Smooth muscle cell of the brain vasculature (primary cell): ENCODE measurements around the gene TMEM171.

Source experiments
- DNase-seq: peaks from one replicate; pipeline ENCODE4 v3.0.0-alpha.2; 2012; ENCODE audit warnings: low read depth, low spot score

TMEM171 gene

GRCh38 chr5:73151766-73152410 lies 31.5 kb downstream of the TMEM171 start:
- no peak for DNase-seq

DNA sequence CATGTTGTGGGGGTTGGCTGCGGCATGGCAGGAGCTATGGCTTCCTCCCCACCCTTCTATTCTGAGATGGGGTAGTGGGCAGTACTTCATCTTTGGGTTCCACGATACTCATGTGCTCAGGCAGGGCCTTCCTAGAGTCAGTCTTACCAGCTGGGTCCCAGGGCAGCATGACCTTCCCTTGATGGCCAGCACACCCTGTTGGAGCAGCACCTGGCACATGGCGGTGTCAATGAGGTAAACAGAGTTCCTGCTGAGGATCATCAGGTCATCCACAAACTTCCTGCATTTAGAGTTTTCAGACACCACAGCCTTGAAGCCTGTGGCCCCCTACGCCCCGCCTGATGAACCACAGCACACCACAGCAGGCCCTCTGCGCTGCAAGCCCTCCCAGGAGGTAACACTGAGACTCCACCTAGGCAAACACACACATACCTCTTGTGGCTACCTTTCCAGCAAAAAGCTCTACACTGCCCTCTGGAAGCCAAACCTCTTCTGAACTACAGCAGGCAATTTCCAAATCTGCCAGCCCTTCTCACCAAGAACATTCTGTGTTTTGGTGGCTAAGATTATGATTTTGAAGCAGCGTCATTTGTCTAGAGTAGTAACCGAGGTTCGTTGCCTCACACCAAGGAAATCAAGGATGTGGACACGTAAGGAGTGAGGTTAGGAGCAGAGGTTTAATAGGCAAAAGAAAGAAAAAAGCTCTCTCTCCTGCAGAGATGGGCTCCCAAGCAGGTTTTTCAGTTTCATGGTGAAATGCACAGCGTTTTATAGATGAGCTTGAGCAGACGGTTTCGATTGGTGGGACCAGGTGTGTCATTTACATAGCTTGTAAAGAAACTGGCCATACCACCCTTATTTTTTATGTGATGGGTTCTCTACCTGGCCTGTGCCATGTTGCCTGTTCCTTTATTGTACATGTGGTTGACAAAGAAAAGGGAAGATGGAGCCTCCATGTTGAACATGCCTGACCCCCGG lies 32.3 kb downstream of the TMEM171 start:
- no peak for DNase-seq

DNA sequence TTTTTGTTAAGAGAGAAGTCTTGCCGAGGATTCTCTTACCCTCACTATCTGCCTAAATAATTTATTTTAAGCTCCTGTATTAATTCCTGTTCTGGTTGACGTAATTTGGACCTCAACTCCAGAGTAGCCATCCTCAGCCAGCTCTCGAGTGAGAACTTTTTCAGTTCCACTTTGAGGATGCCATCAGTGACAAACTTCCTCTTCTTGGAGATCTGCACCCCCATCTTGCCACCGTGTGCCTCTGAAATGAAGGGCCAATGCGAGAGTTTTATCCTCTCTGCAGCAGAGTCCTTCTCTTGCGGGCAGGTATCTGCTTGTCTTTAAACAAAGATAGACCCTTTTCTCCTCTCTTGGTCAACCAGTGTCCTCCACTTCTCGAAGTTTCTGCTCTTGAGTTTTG lies 33.1 kb downstream of the TMEM171 start:
- DNase-seq = no peak

DNA sequence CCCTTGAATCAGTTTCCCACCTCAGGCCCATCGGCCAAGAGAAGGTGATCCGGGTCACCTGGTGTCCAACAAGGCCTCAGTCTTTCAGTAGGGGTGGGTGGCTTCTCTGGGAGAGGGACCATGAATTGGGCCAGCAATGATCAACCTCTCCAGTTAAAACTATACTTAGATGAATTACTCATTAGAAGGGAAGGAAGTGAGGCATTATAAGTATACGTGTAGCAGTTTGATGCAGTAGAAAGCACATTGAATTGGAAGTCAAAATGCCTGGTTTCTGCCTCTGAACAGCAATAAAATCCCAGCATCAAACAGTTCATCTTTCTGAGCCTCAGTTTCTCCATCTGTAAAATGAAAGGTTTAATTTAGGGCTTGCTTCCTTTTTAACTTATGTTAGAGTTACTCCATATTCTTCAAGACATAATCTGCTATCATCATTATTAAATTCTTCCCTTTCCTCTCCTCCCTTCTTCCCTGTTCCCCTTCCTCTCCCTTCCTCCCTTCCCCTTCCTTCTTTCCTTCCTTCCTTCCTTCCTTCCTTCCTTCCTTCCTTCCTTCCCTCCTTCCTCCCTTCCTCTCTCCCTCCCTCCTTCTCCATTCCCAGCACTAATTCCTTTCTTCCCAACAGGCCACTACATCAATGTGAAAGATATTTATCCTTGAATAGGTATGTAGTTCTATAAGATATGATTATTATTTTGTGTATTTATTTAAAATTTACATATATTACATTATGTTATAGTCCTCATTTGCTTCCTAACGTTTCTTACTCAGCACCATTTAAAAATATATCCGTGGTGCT lies 34.0 kb downstream of the TMEM171 start:
- no peak for DNase-seq

GRCh38 chr5:73155271-73156222 lies 35.2 kb downstream of the TMEM171 start:
- DNase-seq = no peak

DNA sequence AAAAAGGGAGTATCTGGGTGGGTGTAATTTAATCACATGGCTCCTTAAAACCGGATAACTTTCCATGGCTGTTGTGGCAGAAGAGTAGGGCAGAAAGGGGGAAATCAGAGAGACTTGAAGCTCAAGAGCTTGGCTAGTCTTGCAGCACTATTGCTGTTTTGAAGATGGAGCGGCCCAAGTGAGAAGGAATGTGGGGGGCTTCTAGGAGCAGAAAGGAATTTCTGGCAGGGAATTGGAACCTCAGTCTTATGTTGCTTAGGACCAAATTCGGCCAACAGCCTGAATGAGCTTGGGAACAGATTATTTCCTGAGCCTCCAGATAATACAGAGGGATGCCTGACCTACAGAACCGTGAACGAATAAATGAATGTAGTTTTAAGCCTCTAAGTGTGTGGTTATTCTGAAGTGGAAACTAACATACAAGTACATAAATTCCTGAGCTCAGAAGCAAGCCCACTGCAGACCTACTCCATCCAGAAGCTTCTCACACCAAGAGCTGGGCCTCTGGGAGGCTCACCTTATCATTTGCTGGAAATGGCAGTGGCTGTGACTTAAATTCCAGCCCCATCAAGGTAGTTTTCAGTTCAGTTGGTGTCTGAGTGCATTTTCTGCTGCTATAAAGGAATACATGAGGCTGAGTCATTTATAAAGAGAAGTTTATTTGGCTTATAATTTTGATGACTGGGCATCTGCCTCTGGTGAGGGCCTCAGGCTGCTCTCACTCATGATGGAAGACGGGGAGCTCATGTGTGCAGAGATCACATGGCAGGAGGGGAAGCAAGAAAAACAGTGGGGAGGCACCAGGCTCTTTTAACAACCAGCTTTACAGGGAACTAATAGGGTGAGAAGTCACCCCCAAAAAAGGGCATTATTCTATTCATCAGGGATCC lies 37.3 kb downstream of the TMEM171 start:
- no peak for DNase-seq

DNA sequence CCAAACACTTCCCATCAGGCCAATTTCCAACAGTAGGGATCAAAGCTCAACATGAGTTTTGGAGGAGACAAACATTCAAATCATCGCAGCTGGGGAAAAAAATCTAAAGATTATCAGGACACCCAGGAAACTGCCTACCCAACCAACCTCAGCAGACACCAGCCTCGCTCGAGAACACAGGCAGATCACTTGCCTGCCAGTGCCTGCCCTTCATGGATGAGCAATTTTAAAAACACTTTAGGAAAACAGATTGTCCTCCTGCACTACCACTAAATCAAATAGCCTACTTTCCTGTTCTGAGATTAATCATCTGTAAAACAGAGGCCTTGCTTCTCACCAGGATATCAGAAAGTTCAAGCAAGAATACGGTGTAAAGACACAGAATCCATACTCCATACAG lies 37.9 kb downstream of the TMEM171 start:
- no peak for DNase-seq

DNA sequence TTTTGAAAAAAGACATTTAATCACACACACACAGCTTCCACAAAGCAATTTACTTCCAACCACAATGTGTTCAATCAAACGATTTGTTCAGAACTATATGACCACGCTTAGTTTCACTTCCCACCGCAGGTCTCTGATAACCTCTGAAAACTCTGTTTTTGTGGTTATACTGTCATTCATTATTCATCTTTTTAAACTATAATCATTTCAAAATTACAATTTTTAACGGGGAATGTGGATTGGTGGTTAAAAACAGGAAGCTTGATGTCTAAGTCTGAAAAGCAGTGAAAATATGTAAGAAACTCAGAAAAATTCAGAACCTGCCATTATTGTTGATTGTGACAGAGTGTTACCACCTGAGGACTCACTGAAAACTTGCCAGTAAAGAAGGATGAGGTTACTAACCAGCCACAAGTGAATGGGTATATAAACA lies 39.9 kb downstream of the TMEM171 start:
- no peak for DNase-seq

- no peak for DNase-seq
Observed at GRCh38 chr5:73170522-73170921, 50.1 kb downstream of the TMEM171 start.

- no peak for DNase-seq
Observed at GRCh38 chr5:73171495-73171894, 51.1 kb downstream of the TMEM171 start.

GRCh38 chr5:73172951-73173350 lies 52.6 kb downstream of the TMEM171 start, which contains the start of gene TMEM174:
Gene TMEM174 (plus strand): TSS chr5:73173193. CDS start chr5:73173244, 51 bp downstream.
- no peak for DNase-seq

DNA sequence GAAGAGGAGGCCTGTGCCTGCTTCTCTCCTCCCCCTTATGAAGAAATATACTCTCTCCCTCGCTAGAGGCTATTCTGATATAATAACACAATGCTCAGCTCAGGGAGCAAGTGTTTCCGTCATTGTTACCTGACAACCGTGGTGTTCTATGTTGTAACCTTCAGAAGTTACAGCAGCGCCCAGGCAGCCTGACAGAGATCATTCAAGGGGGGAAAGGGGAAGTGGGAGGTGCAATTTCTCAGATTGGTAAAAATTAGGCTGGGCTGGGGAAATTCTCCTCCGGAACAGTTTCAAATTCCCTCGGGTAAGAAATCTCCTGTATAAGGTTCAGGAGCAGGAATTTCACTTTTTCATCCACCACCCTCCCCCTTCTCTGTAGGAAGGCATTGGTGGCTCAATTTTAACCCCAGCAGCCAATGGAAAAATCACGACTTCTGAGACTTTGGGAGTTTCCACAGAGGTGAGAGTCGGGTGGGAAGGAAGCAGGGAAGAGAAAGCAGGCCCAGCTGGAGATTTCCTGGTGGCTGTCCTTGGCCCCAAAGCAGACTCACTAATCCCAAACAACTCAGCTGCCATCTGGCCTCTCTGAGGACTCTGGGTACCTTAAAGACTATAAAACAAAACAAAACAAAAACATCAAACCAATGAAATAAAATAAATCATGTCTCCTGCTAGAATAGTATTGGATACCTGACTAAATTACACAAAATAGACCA lies 53.9 kb downstream of the TMEM171 start:
- no peak for DNase-seq

GRCh38 chr5:73176250-73176649 lies 55.9 kb downstream of the TMEM171 start:
- no peak for DNase-seq

DNA sequence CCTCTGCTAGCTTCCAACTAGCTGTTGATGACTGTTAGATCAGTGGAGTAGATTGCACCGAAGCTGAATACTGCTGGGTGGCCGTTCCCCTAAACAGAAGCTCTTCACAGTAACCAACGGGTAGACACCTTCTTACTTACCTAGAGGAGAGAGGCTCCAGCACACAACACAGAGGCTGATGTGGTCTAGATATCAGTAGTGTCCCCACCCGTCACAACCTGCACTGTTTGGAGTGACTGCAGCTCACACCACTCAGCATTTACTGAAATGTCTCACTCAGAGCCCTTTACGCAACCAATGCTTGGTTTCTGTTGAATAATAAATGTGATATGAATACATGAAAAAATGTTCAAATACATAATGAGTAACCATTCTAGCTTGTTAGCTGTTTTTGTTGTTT lies 57.9 kb downstream of the TMEM171 start:
- no peak for DNase-seq

DNA sequence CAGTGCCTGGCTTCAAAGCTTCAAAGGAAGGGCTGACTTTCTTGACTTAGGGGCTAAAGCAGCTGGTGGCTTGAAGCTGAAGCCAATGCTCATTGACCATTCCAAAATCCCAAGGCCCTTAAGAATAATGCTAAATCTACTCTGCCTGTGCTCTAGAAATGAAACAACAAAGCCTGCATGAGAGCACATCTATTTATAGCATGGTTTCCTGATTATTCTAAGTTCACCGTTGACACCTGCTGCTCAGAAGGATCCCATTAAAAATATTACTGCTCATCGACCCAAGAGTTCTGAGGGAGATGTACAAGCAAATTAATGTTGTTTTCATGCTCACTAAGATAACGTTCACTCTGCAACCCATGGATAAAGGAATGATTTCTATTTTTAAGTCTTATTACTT lies 59.4 kb downstream of the TMEM171 start:
- DNase-seq = no peak

- no peak for DNase-seq
Observed at GRCh38 chr5:73180566-73180965, 60.2 kb downstream of the TMEM171 start.
